WERI-Rb-1 (cell line): ENCODE measurements around the gene BEND6.

Source experiments
- DNase-seq: peaks from one replicate; pipeline ENCODE4 v3.0.0-alpha.2; 2020
- H3K27ac ChIP-seq: fragments of 250-450 bp; sonication (Bioruptor Pico); 2 replicates; pipeline ENCODE4 v1.5.1; 2020; ENCODE audit warnings: mild to moderate bottlenecking, moderate library complexity
- H3K27me3 ChIP-seq: fragments of 250-450 bp; sonication (Bioruptor Pico); 2 replicates; pipeline ENCODE4 v1.5.1; 2021; ENCODE audit warnings: mild to moderate bottlenecking, low read depth, moderate library complexity; ENCODE audit not compliant: insufficient read depth, severe bottlenecking
- H3K36me3 ChIP-seq: fragments of 250-450 bp; sonication (Bioruptor Pico); 2 replicates; pipeline ENCODE4 v1.5.1; 2020; ENCODE audit warnings: mild to moderate bottlenecking, moderate library complexity
- H3K4me3 ChIP-seq: 2 replicates; pipeline ENCODE4 v1.5.1; 2011; ENCODE audit warnings: low read depth, mild to moderate bottlenecking, control low read depth, low read length
- H3K9me3 ChIP-seq: fragments of 250-450 bp; sonication (Bioruptor Pico); 2 replicates; pipeline ENCODE4 v1.5.1; 2021; ENCODE audit warnings: mild to moderate bottlenecking, moderate library complexity; ENCODE audit not compliant: severe bottlenecking
- CTCF ChIP-seq: IDR thresholded peaks from 2 replicates; pipeline ENCODE4 v1.5.1; 2011; ENCODE audit warnings: low read depth, mild to moderate bottlenecking, control low read depth, inconsistent platforms, low read length

BEND6 gene

GRCh38 chr6:57075092-57075491 is 120.2 kb downstream of the BEND6 start:
- H3K36me3 ChIP-seq: no peaks in the 10 kb centered on the region; the same call in none of the 2 replicates
- H3K4me3 ChIP-seq: no peak overlapping the region
- H3K9me3 ChIP-seq: no peaks in the 10 kb centered on the region
- no peak for TF ChIP-seq CTCF
- no peak overlapping the region for H3K27ac ChIP-seq
- no peaks in the 10 kb centered on the region for H3K27me3 ChIP-seq
- no peak for DNase-seq
